NK-92 (cell line): ENCODE data around the gene BNIP2.

Source experiments
- DNase-seq: peaks from one replicate; lab custom pipeline; 2025; ENCODE audit not compliant: unreplicated experiment; lab: John Stamatoyannopoulos, UW

BNIP2 gene

DNA sequence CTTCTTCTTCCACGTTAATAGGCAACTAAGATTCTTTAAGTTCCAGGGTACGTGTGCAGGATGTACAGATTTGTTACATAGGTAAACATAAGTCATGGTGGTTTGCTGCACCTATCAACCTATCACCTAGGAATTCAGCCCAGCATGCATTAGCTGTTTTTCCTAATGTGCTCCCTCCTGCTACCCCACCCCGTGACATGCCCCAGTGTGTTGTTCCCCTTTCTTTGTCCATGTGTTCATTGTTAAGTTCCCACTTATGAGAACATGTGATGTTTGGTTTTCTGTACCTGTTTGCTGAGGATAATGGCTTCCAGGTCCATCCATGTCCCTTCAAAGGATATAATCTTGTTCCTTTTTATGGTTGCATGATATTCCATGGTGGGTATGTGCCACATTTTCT, 52.9 kb downstream of the BNIP2 start:
- no peak for DNase-seq

DNA sequence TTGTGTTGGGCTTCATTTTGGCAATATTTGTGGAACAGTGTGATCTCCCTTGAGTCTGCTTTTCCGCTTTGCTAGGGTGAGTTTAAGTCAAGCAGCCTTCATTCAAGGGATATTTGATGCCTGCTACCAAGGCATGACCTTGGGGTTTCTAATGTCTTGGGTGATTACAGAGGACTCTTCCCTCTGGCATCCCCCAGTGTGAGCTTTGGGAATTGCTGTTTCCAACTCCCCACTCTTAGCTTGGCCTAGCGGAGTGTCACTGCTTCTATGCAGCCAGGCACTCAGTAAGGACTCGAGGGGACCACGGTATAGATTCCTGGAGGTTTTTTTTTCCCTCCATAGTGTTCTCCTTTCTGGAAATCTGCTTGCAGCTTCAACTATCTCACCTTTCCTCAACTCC, 56.4 kb downstream of the BNIP2 start:
- DNase-seq, result no peak

- no peak for DNase-seq
Observed at GRCh38 chr15:59622289-59622688, 66.8 kb downstream of the BNIP2 start.

GRCh38 chr15:59618406-59618805, 70.7 kb downstream of the BNIP2 start:
- DNase-seq, result no peak

- DNase-seq, result no peak
Observed at GRCh38 chr15:59616379-59616778, 72.7 kb downstream of the BNIP2 start.

DNA sequence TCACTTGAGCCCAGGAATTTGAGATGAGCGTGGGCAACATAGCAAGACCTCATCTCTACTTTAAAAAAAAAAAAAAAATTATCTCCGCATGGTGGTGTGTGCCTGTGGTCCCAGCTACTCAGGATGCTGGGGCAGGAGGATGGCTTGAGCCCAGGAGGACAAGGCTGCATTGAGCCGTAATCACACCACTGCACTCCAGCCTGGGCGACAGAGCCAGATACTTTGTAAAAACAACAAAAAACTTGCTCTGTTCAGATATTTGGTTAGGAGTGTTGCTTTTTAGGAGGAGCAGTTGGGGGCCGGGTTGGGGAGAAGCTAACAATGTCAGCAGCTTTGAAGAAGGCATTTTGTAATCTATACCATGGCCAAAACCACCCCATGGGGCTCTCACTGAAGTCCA, 73.5 kb downstream of the BNIP2 start:
- DNase-seq, result no peak

- no peak for DNase-seq
Observed at GRCh38 chr15:59614153-59614552, 75.0 kb downstream of the BNIP2 start.

- DNase-seq, result no peak
Observed at GRCh38 chr15:59611276-59612260, 77.6 kb downstream of the BNIP2 start, which contains the start of gene GCNT3. Gene GCNT3 (plus strand): TSS chr15:59611783. CDS start chr15:59618239, 6,456 bp downstream.

DNA sequence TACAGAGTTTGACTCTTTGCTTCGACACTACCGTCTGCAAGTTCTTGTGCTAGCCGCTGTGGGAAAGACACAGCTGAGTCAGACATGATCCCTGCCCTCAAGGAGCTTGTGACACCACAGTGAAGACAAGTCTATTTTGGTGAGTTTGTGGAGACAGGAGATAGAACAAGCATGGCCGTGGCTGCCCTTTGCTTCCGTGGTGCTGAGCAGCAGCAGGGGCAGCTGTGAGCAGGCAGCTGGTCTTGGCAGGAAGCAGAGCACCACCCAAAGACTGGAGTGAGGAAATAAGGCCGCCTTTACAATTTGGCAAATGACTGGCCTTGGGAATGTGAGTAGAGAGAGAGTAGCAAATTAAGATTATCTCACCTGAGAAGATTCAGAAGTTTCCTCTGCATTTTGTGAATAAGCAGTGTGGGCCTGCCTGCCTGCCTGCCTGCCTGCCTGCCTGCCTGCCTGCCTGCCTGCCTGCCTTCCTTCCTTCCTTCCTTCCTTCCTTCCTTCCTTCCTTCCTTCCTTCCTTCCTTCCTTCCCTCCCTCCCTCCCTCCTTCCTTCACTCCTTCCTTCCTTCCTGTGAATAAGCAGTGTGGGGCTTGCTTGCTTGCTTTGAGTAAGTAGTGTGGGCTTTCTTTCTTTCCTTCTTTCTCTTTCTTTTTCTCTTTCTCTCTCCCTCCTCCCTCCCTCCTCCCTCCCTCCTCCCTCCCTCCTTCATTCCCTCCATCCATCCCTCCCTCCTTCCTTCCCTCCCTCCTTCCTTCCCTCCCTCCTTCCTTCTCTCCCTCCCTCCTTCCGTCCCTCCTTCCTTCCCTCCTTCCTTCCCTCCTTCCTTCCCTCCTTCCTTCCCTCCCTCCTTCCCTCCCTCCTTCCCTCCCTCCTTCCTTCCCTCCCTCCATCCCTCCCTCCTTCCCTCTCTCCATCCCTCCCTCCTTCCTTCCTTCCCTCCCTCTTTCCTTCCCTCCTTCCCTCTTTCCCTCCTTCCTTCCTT, 79.1 kb downstream of the BNIP2 start:
- no peak for DNase-seq
